A204.1 (cell line): ENCODE measurements around the gene KCTD1.

Experiments used
- FAIRE-seq: peaks from 2 replicates; lab custom pipeline; 2012; peaks lifted over from hg19 to GRCh38; lab: Jason Lieb, UNC

The KCTD1 gene

GRCh38 chr18:26549263-26550094 is 1.1 kb upstream of the KCTD1 start:
- FAIRE-seq: no peak

- no peak for FAIRE-seq
These were observed 523 bp downstream of the KCTD1 start for GRCh38 chr18:26547646-26548414.

GRCh38 chr18:26546875-26547645 is 1.3 kb downstream of the KCTD1 start:
- no peak for FAIRE-seq

GRCh38 chr18:26546170-26546874 is 2.0 kb downstream of the KCTD1 start:
- no peak for FAIRE-seq

- no peak for FAIRE-seq
These were observed 2.8 kb downstream of the KCTD1 start for GRCh38 chr18:26545335-26546123.

GRCh38 chr18:26544451-26544850 is 3.9 kb downstream of the KCTD1 start:
- FAIRE-seq: no peak

GRCh38 chr18:26543373-26543772 is 5.0 kb downstream of the KCTD1 start:
- FAIRE-seq: no peak

GRCh38 chr18:26540043-26540628 is 8.2 kb downstream of the KCTD1 start:
- FAIRE-seq: no peak

GRCh38 chr18:26538524-26538923 is 9.8 kb downstream of the KCTD1 start:
- no peak for FAIRE-seq

- FAIRE-seq: no peak
These were observed 11.7 kb downstream of the KCTD1 start for GRCh38 chr18:26536664-26537063.

- no peak for FAIRE-seq
These were observed 12.3 kb downstream of the KCTD1 start for GRCh38 chr18:26536032-26536431.

GRCh38 chr18:26535630-26536029 is 12.7 kb downstream of the KCTD1 start:
- FAIRE-seq: no peak

GRCh38 chr18:26532367-26533340 is 15.7 kb downstream of the KCTD1 start:
- no peak for FAIRE-seq

GRCh38 chr18:26531605-26532298 is 16.6 kb downstream of the KCTD1 start:
- no peak for FAIRE-seq

- FAIRE-seq: no peak
These were observed 21.5 kb downstream of the KCTD1 start for GRCh38 chr18:26526966-26527234.

GRCh38 chr18:26526128-26526965 is 22.0 kb downstream of the KCTD1 start:
- FAIRE-seq: no peak

GRCh38 chr18:26524504-26525351 is 23.6 kb downstream of the KCTD1 start:
- FAIRE-seq: no peak
